WERI-Rb-1 (cell line): Measurements from ENCODE around the gene NLRP6.
A peak's percentile ranks its signal among the peaks of the same experiment; 100 is the strongest.

Experiments used
- DNase-seq: peaks from one replicate; pipeline ENCODE4 v3.0.0-alpha.2; 2020
- H3K27ac ChIP-seq: fragments of 250-450 bp; sonication (Bioruptor Pico); 2 replicates; pipeline ENCODE4 v1.5.1; 2020; ENCODE audit warnings: mild to moderate bottlenecking, moderate library complexity
- H3K27me3 ChIP-seq: fragments of 250-450 bp; sonication (Bioruptor Pico); 2 replicates; pipeline ENCODE4 v1.5.1; 2021; ENCODE audit warnings: mild to moderate bottlenecking, low read depth, moderate library complexity; ENCODE audit not compliant: insufficient read depth, severe bottlenecking
- H3K36me3 ChIP-seq: fragments of 250-450 bp; sonication (Bioruptor Pico); 2 replicates; pipeline ENCODE4 v1.5.1; 2020; ENCODE audit warnings: mild to moderate bottlenecking, moderate library complexity
- H3K4me3 ChIP-seq: 2 replicates; pipeline ENCODE4 v1.5.1; 2011; ENCODE audit warnings: low read depth, mild to moderate bottlenecking, control low read depth, low read length
- H3K9me3 ChIP-seq: fragments of 250-450 bp; sonication (Bioruptor Pico); 2 replicates; pipeline ENCODE4 v1.5.1; 2021; ENCODE audit warnings: mild to moderate bottlenecking, moderate library complexity; ENCODE audit not compliant: severe bottlenecking
- TF ChIP-seq, protein P1 (sequence below): IDR thresholded peaks from 2 replicates; pipeline ENCODE4 v1.5.1; 2011; ENCODE audit warnings: low read depth, mild to moderate bottlenecking, control low read depth, inconsistent platforms, low read length

NLRP6 gene

GRCh38 chr11:253886-254270 is 24.3 kb upstream of the NLRP6 start:
- no peak overlapping the region for H3K4me3 ChIP-seq
- no peaks in the 10 kb centered on the region for H3K27me3 ChIP-seq
- TF ChIP-seq, protein P1, sequence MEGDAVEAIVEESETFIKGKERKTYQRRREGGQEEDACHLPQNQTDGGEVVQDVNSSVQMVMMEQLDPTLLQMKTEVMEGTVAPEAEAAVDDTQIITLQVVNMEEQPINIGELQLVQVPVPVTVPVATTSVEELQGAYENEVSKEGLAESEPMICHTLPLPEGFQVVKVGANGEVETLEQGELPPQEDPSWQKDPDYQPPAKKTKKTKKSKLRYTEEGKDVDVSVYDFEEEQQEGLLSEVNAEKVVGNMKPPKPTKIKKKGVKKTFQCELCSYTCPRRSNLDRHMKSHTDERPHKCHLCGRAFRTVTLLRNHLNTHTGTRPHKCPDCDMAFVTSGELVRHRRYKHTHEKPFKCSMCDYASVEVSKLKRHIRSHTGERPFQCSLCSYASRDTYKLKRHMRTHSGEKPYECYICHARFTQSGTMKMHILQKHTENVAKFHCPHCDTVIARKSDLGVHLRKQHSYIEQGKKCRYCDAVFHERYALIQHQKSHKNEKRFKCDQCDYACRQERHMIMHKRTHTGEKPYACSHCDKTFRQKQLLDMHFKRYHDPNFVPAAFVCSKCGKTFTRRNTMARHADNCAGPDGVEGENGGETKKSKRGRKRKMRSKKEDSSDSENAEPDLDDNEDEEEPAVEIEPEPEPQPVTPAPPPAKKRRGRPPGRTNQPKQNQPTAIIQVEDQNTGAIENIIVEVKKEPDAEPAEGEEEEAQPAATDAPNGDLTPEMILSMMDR = no peak
- H3K9me3 ChIP-seq = no peaks in the 10 kb centered on the region
- no peak overlapping the region for H3K27ac ChIP-seq
- peaks cover 41% of the 10 kb centered on the region for H3K36me3 ChIP-seq
- DNase-seq = no peak

DNA sequence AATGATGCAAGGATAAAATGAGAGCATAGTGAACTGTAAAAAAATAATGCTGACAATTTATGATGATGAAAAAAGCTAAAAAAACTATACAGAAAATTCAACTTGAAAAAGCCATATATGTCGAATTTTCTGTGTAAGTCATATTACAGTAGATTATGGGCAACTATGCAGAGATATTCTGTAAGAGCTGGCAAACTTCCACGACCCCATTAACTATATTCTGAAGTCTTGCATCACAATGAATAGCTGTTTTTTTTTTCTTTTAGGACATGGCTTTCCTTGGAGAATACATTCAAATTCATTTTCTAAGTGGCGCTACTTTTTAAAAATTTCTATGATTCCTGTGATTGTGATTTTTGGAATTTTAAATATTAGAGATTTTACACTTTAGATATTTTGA is 23.0 kb upstream of the NLRP6 start:
- H3K9me3 ChIP-seq = no peaks in the 10 kb centered on the region

GRCh38 chr11:255816-256215 is 22.4 kb upstream of the NLRP6 start:
- no peak overlapping the region for H3K27ac ChIP-seq
- TF ChIP-seq, protein P1 = no peak

More for the DNA sequence above, 23.0 kb upstream of the NLRP6 start:
- Histone ChIP-seq H3K36me3 (peaks cover 34% of the 10 kb centered on the region), H3K4me3 (no peak overlapping the region), H3K27me3 (no peaks in the 10 kb centered on the region), H3K27ac (no peak overlapping the region)
- DNase-seq = no peak
- TF ChIP-seq, protein P1 = no peak

GRCh38 chr11:256952-257737 is 21.1 kb upstream of the NLRP6 start:
- Histone ChIP-seq H3K36me3 (peaks cover 15% of the 10 kb centered on the region), H3K4me3 (no peak overlapping the region), H3K27ac (no peak overlapping the region), H3K27me3 (no peaks in the 10 kb centered on the region), H3K9me3 (no peaks in the 10 kb centered on the region)
- TF ChIP-seq, protein P1 = no peak
- DNase-seq = no peak

More at GRCh38 chr11:255816-256215, 22.4 kb upstream of the NLRP6 start:
- Histone ChIP-seq H3K36me3 (peaks cover 28% of the 10 kb centered on the region), H3K9me3 (no peaks in the 10 kb centered on the region), H3K27me3 (no peaks in the 10 kb centered on the region), H3K4me3 (no peak overlapping the region)
- no peak for DNase-seq

DNA sequence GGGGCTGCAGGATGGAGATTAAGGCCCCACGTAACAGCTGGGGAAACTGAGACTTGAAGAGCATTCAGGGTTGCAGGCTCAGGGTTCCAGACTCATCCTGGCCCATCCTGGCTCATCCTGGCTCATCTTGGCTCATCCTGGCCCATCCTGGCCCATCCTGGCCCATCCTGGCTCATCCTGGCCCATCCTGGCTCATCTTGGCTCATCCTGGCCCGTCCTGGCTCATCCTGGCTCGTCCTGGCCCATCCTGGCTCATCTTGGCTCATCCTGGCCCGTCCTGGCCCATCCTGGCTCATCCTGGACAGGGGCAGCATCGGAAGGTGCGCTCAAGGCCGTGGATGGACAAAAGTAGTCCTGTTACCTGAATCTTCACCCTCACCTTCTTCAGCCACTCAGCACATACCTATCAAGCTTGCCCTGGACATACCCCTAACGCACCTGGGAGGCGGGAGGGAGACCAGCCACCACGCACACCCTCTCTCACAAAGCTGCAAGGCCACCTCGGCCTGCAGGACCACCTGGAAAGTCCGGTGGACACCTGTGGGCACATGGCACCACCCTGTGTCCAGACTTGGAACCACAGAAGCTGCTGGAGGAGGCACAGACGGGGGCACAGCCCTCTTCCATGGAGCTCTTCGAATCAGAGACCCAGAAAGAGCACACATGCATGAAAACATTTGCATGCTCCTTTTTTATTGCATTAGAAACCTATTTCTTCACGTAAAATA is 20.3 kb upstream of the NLRP6 start:
- Histone ChIP-seq H3K36me3 (peaks cover 8% of the 10 kb centered on the region), H3K9me3 (no peaks in the 10 kb centered on the region), H3K4me3 (no peak overlapping the region), H3K27ac (no peak overlapping the region), H3K27me3 (no peaks in the 10 kb centered on the region)
- DNase-seq = peak; percentile 53
- TF ChIP-seq, protein P1 = peak; percentile 78
